ENCODE measurements around the gene HRH1. TPM values are rescaled to one million over a fixed set of nuclear protein-coding genes. Genes with fewer than 3 reads are reported as not detected.

HRH1 gene
- total RNA-seq, 1 experiment from 2014 or later = 11.0 TPM

- no peak for TF ChIP-seq CTCF (IDR thresholded peaks at IDR 0.05; ENCODE audit: unreplicated experiment)
- BruUV-seq (replicated peaks) = no TSS peak
- Mint-ChIP-seq H3K4me1 (ENCODE audit: insufficient read depth, unreplicated experiment) (peaks cover 45% of the 10 kb centered on the region), H3K36me3 (ENCODE audit: insufficient read depth, unreplicated experiment) (no peaks in the 10 kb centered on the region), H3K27me3 (ENCODE audit: insufficient read depth, unreplicated experiment) (no peaks in the 10 kb centered on the region), H3K9me3 (ENCODE audit: unreplicated experiment) (peaks cover 11% of the 10 kb centered on the region), H3K27ac (ENCODE audit: low read depth, unreplicated experiment) (peak overlapping the region; percentile 99), H3K4me3 (ENCODE audit: unreplicated experiment) (peak overlapping the region; percentile 99)
- DNase-seq (ENCODE audit: unreplicated experiment) = no peak
- POLR2A ChIA-PET = interaction anchor here (0.6 to 3.5 kb wide), 25 partner anchors 10 to 498 kb away, joined by 3 to 82 read pairs (median 6); partner anchors contain the start of gene HRH1
- intact Hi-C loops (cut with micrococcal nuclease) = loop anchor here (1.0 to 5.0 kb wide), 3 partner anchors 16 to 86 kb away; no protein-coding TSS in a partner anchor
- CTCF ChIA-PET = interaction anchor here (0.6 to 1.9 kb wide), 10 partner anchors 14 to 117 kb away, joined by 3 to 8 read pairs (median 4); no protein-coding TSS in a partner anchor
These were observed 118.7 kb downstream of the HRH1 start for GRCh38 chr3:11272906-11273574.

- DNase-seq (ENCODE audit: unreplicated experiment) = peak; percentile 27
- Mint-ChIP-seq H3K9me3 (ENCODE audit: unreplicated experiment) (peaks cover 11% of the 10 kb centered on the region), H3K4me1 (ENCODE audit: insufficient read depth, unreplicated experiment) (peaks cover 53% of the 10 kb centered on the region), H3K27me3 (ENCODE audit: insufficient read depth, unreplicated experiment) (no peaks in the 10 kb centered on the region), H3K27ac (ENCODE audit: low read depth, unreplicated experiment) (peak overlapping the region; percentile 99), H3K36me3 (ENCODE audit: insufficient read depth, unreplicated experiment) (peaks cover 7% of the 10 kb centered on the region), H3K4me3 (ENCODE audit: unreplicated experiment) (peak overlapping the region; percentile 99)
- CTCF ChIA-PET = interaction anchor here (0.9 to 1.8 kb wide), 3 partner anchors 30 to 60 kb away, joined by 3 to 5 read pairs (median 5); no protein-coding TSS in a partner anchor
- BruUV-seq (replicated peaks) = no TSS peak
- intact Hi-C loops (cut with micrococcal nuclease) = loop anchor here (5.0 kb wide), 2 partner anchors 37 to 87 kb away; no protein-coding TSS in a partner anchor
- TF ChIP-seq CTCF (IDR thresholded peaks at IDR 0.05; ENCODE audit: unreplicated experiment) = no peak
- POLR2A ChIA-PET = interaction anchor here (0.6 to 3.5 kb wide), 7 partner anchors 9 to 960 kb away, joined by 3 to 82 read pairs (median 7); no protein-coding TSS in a partner anchor
These were observed 119.6 kb downstream of the HRH1 start for GRCh38 chr3:11273891-11274291.

GRCh38 chr3:11274566-11275142 is 120.4 kb downstream of the HRH1 start:
- Mint-ChIP-seq H3K4me1 (ENCODE audit: insufficient read depth, unreplicated experiment) (peaks cover 53% of the 10 kb centered on the region), H3K27ac (ENCODE audit: low read depth, unreplicated experiment) (peak overlapping the region; percentile 99), H3K9me3 (ENCODE audit: unreplicated experiment) (peaks cover 11% of the 10 kb centered on the region), H3K36me3 (ENCODE audit: insufficient read depth, unreplicated experiment) (peaks cover 9% of the 10 kb centered on the region), H3K4me3 (ENCODE audit: unreplicated experiment) (peak overlapping the region; percentile 99), H3K27me3 (ENCODE audit: insufficient read depth, unreplicated experiment) (no peaks in the 10 kb centered on the region)
- no TSS peak for BruUV-seq (replicated peaks)
- DNase-seq (ENCODE audit: unreplicated experiment) = no peak
- CTCF ChIA-PET = interaction anchor here (0.9 to 1.7 kb wide), 3 partner anchors 13 to 60 kb away, joined by 3 to 5 read pairs (median 4); no protein-coding TSS in a partner anchor
- POLR2A ChIA-PET = interaction anchor here (0.6 to 3.5 kb wide), 4 partner anchors 15 to 959 kb away, joined by 3 to 82 read pairs (median 4); no protein-coding TSS in a partner anchor
- intact Hi-C loops (cut with micrococcal nuclease) = loop anchor here (5.0 kb wide), 2 partner anchors 37 to 87 kb away; no protein-coding TSS in a partner anchor
- TF ChIP-seq CTCF (IDR thresholded peaks at IDR 0.05; ENCODE audit: unreplicated experiment) = no peak

GRCh38 chr3:11275926-11276325 is 121.6 kb downstream of the HRH1 start:
- CTCF ChIA-PET = interaction anchor here (1.7 kb wide), 1 partner anchor 12 kb away, joined by 4 read pairs; no protein-coding TSS in a partner anchor
- POLR2A ChIA-PET = interaction anchor here (4.5 kb wide), 1 partner anchor 13 kb away, joined by 31 read pairs; no protein-coding TSS in a partner anchor
- intact Hi-C loops (cut with micrococcal nuclease) = no loop called here
- H3K4me1 Mint-ChIP-seq (ENCODE audit: insufficient read depth, unreplicated experiment) = peaks cover 53% of the 10 kb centered on the region
- H3K4me3 Mint-ChIP-seq (ENCODE audit: unreplicated experiment) = no peak overlapping the region
- peaks cover 11% of the 10 kb centered on the region for H3K9me3 Mint-ChIP-seq (ENCODE audit: unreplicated experiment)
- no TSS peak for BruUV-seq (replicated peaks)
- DNase-seq (ENCODE audit: unreplicated experiment) = no peak
- H3K27me3 Mint-ChIP-seq (ENCODE audit: insufficient read depth, unreplicated experiment) = no peaks in the 10 kb centered on the region
- peaks cover 22% of the 10 kb centered on the region for H3K36me3 Mint-ChIP-seq (ENCODE audit: insufficient read depth, unreplicated experiment)
- no peak for TF ChIP-seq CTCF (IDR thresholded peaks at IDR 0.05; ENCODE audit: unreplicated experiment)
- H3K27ac Mint-ChIP-seq (ENCODE audit: low read depth, unreplicated experiment) = no peak overlapping the region

All from MCF 10A (cell line).